ENCODE data around the gene ALOX5.

ALOX5 gene

GRCh38 chr10:45428611-45429510 is 54.8 kb downstream of the ALOX5 start:
- H3K4me3 ChIP-seq (ENCODE audit: low read depth, low read length) = no peak overlapping the region
- DNase-seq (ENCODE audit: low read depth) = no peak
- no peak for TF ChIP-seq CTCF (IDR thresholded peaks at IDR 0.05; ENCODE audit: insufficient read depth, low read depth, low read length, missing control alignments)

GRCh38 chr10:45429790-45430189 is 55.8 kb downstream of the ALOX5 start:
- DNase-seq (ENCODE audit: low read depth) = no peak
- no peak for TF ChIP-seq CTCF (IDR thresholded peaks at IDR 0.05; ENCODE audit: insufficient read depth, low read depth, low read length, missing control alignments)
- no peak overlapping the region for H3K4me3 ChIP-seq (ENCODE audit: low read depth, low read length)

- no peak overlapping the region for H3K4me3 ChIP-seq (ENCODE audit: low read depth, low read length)
- TF ChIP-seq CTCF (IDR thresholded peaks at IDR 0.05; ENCODE audit: insufficient read depth, low read depth, low read length, missing control alignments) = no peak
- DNase-seq (ENCODE audit: low read depth) = no peak
Observed at GRCh38 chr10:45432113-45432512, 58.1 kb downstream of the ALOX5 start.

GRCh38 chr10:45432700-45433472 is 58.9 kb downstream of the ALOX5 start:
- DNase-seq (ENCODE audit: low read depth) = no peak
- no peak for TF ChIP-seq CTCF (IDR thresholded peaks at IDR 0.05; ENCODE audit: insufficient read depth, low read depth, low read length, missing control alignments)
- no peak overlapping the region for H3K4me3 ChIP-seq (ENCODE audit: low read depth, low read length)

GRCh38 chr10:45433716-45434469 is 59.9 kb downstream of the ALOX5 start:
- H3K4me3 ChIP-seq (ENCODE audit: low read depth, low read length) = no peak overlapping the region
- TF ChIP-seq CTCF (IDR thresholded peaks at IDR 0.05; ENCODE audit: insufficient read depth, low read depth, low read length, missing control alignments) = no peak
- DNase-seq (ENCODE audit: low read depth) = peak; percentile 82

GRCh38 chr10:45437587-45438465 is 63.8 kb downstream of the ALOX5 start:
- H3K4me3 ChIP-seq (ENCODE audit: low read depth, low read length) = no peak overlapping the region
- DNase-seq (ENCODE audit: low read depth) = no peak
- TF ChIP-seq CTCF (IDR thresholded peaks at IDR 0.05; ENCODE audit: insufficient read depth, low read depth, low read length, missing control alignments) = no peak
